Left lung (tissue), 10 donors: Measurements from ENCODE around the gene ATG16L1. TPM values are rescaled to one million over a fixed set of nuclear protein-coding genes. Genes with fewer than 3 reads are reported as not detected.

Experiments
- ATAC-seq: fragments of 200-7000 bp; cut with Tn5 transposase; one replicate; pipeline ENCODE4 v1.9.1; 2020; ENCODE audit warnings: moderate library complexity
- DNase-seq, 4 donors: peaks; one replicate each; pipeline ENCODE4 v3.0.0-alpha.2; 2013 to 2020
- H3K27ac ChIP-seq, 2 donors: fragments of 200-600 bp; sonication (generic) in 1 of 2; one replicate each; pipeline versions ENCODE4 v1.5.0 to v1.8.0; 2020 to 2021
- H3K27me3 ChIP-seq, 2 donors: fragments of 200-600 bp; sonication (generic) in 1 of 2; one replicate each; pipeline versions ENCODE4 v1.5.0 to v1.8.0; 2020 to 2021
- H3K36me3 ChIP-seq, 2 donors: fragments of 200-600 bp; sonication (generic) in 1 of 2; one replicate each; pipeline versions ENCODE4 v1.5.0 to v1.8.0; 2020 to 2021
- H3K4me1 ChIP-seq, 2 donors: fragments of 200-600 bp; one replicate each; pipeline ENCODE4 v1.8.0; 2021
- H3K4me3 ChIP-seq, 2 donors: fragments of 200-600 bp; sonication (generic) in 1 of 2; one replicate each; pipeline versions ENCODE4 v1.5.0 to v1.8.0; 2020 to 2021; ENCODE audit warnings: mild to moderate bottlenecking in 1 of 2
- H3K9me3 ChIP-seq, 2 donors: fragments of 200-600 bp; sonication (generic) in 1 of 2; one replicate each; pipeline versions ENCODE4 v1.5.0 to v1.8.0; 2020 to 2021
- intact Hi-C, 2 donors: fragments of 100-400 bp; cut with DNase I; formaldehyde crosslinking; loops; one replicate each; pipeline versions ENCODE4 v1.11.2 to v1.14.2; 2022
- polyA plus RNA-seq, 6 donors: library from polyadenylated mRNA; unstranded; fragments of 120-200 nt; gene quantifications; one replicate each; pipeline ENCODE4 v1.2.1, GENCODE V29; 2013; ENCODE audit not compliant: insufficient read length in 6 of 6
- total RNA-seq, 2 donors: library from RNA; stranded (reverse); fragmentation: NEBNext Ultra II Directional; extraction: Animal tissue kit (Norgen Biotek cat#: 25700); gene quantifications; one replicate each; pipeline ENCODE4 v1.2.1, GENCODE V29; 2021
- TF ChIP-seq, protein P1 (sequence below), 2 donors: fragments of 200-600 bp; sonication (generic) in 1 of 2; IDR thresholded peaks; one replicate each; pipeline versions ENCODE4 v1.5.0 to v1.8.0; 2021; ENCODE audit warnings: antibody characterized with exemption in 2 of 2
- donor health status: DM: no; HTN: yes; CAD: no.
- donor health status: DM: no; HTN: no; CAD: no.

Gene ATG16L1
- total and polyA plus RNA-seq, 8 donors, result 21.1 to 29.4 (median 23.7) TPM

DNA sequence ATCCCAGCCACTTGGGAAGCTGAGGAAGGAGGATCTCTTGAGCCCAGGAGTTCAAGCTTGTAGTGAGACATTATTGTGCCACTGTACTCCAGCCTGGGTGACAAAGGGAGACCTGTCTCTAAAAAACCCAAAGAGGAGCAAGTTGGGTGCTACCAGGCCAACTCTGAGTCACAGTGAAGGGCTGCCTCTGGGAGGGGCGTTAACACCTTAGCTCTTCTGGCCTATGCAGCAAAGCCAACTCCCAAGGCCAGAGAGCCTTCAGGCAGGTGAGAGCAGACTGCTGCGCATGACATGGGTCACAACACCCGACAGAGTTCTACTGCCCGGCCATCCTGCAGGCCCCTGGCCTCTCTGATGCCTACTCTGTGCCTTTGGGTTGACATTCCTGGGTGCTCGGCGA, 32.6 kb upstream of the ATG16L1 start:
- intact Hi-C loops, result no loop called here
- ATAC-seq, result no peak
- Histone ChIP-seq H3K27me3 (no peaks in the 10 kb centered on the region), H3K36me3 (no peaks in the 10 kb centered on the region), H3K9me3 (no peaks in the 10 kb centered on the region), H3K4me1 (no peaks in the 10 kb centered on the region), H3K4me3 (no peak overlapping the region), H3K27ac (no peak overlapping the region)
- TF ChIP-seq, protein P1, sequence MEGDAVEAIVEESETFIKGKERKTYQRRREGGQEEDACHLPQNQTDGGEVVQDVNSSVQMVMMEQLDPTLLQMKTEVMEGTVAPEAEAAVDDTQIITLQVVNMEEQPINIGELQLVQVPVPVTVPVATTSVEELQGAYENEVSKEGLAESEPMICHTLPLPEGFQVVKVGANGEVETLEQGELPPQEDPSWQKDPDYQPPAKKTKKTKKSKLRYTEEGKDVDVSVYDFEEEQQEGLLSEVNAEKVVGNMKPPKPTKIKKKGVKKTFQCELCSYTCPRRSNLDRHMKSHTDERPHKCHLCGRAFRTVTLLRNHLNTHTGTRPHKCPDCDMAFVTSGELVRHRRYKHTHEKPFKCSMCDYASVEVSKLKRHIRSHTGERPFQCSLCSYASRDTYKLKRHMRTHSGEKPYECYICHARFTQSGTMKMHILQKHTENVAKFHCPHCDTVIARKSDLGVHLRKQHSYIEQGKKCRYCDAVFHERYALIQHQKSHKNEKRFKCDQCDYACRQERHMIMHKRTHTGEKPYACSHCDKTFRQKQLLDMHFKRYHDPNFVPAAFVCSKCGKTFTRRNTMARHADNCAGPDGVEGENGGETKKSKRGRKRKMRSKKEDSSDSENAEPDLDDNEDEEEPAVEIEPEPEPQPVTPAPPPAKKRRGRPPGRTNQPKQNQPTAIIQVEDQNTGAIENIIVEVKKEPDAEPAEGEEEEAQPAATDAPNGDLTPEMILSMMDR (IDR thresholded peaks at IDR 0.05), result no peak
- no peak for DNase-seq

- intact Hi-C loops, result no loop called here
- TF ChIP-seq, protein P1 (IDR thresholded peaks at IDR 0.05), result no peak
- H3K9me3 ChIP-seq, result no peaks in the 10 kb centered on the region
Observed at GRCh38 chr2:233219848-233220247, 31.6 kb upstream of the ATG16L1 start.

GRCh38 chr2:233221378-233222063, 30.0 kb upstream of the ATG16L1 start:
- intact Hi-C loops, result no loop called here
- TF ChIP-seq, protein P1 (IDR thresholded peaks at IDR 0.05), result no peak

More at GRCh38 chr2:233219848-233220247, 31.6 kb upstream of the ATG16L1 start:
- no peak for ATAC-seq
- Histone ChIP-seq H3K27ac (no peak overlapping the region), H3K27me3 (no peaks in the 10 kb centered on the region), H3K4me1 (no peaks in the 10 kb centered on the region), H3K4me3 (no peak overlapping the region), H3K36me3 (no peaks in the 10 kb centered on the region)
- no peak for DNase-seq

GRCh38 chr2:233223059-233223894, 28.2 kb upstream of the ATG16L1 start:
- no peak overlapping the region for H3K4me3 ChIP-seq
- intact Hi-C loops, result no loop called here
- TF ChIP-seq, protein P1 (IDR thresholded peaks at IDR 0.05), result no peak
- ATAC-seq, result no peak
- DNase-seq, result no peak
- no peaks in the 10 kb centered on the region for H3K36me3 ChIP-seq
- no peaks in the 10 kb centered on the region for H3K4me1 ChIP-seq
- H3K27ac ChIP-seq, result no peak overlapping the region
- no peaks in the 10 kb centered on the region for H3K9me3 ChIP-seq
- no peaks in the 10 kb centered on the region for H3K27me3 ChIP-seq

More at GRCh38 chr2:233221378-233222063, 30.0 kb upstream of the ATG16L1 start:
- no peaks in the 10 kb centered on the region for H3K27me3 ChIP-seq
- H3K27ac ChIP-seq, result no peak overlapping the region
- no peak for ATAC-seq
- H3K4me1 ChIP-seq, result no peaks in the 10 kb centered on the region
- no peak for DNase-seq
- H3K36me3 ChIP-seq, result no peaks in the 10 kb centered on the region
- no peaks in the 10 kb centered on the region for H3K9me3 ChIP-seq
- no peak overlapping the region for H3K4me3 ChIP-seq
